Neural cell (in vitro differentiated cells): ENCODE results near the gene NFATC3.

Experiments used
- CTCF ChIP-seq: fragments of 450-650 bp; IDR thresholded peaks from 2 replicates; pipeline ENCODE4 v1.5.1; 2014; ENCODE audit warnings: antibody characterized with exemption, mild to moderate bottlenecking, moderate library complexity; ENCODE audit not compliant: poor library complexity, severe bottlenecking
- EZH2 ChIP-seq: fragments of 200-600, 300-800 bp; shearing (Covaris generic), sonication (generic); IDR thresholded peaks from 2 replicates; pipeline ENCODE4 v1.6.1; 2014; ENCODE audit warnings: antibody characterized with exemption, low read length, borderline replicate concordance, mild to moderate bottlenecking; ENCODE audit not compliant: insufficient read depth, poor library complexity, severe bottlenecking
- POLR2AphosphoS5 ChIP-seq: IDR thresholded peaks from 2 replicates; pipeline ENCODE4 v1.6.1; 2012
- RAD21 ChIP-seq: fragments of 450-650 bp; conservative IDR thresholded peaks from 2 replicates; pipeline ENCODE4 v1.6.1; 2014; ENCODE audit warnings: antibody characterized with exemption, mild to moderate bottlenecking, moderate library complexity
- TAF1 ChIP-seq: IDR thresholded peaks from 2 replicates; pipeline ENCODE4 v1.6.1; 2012; ENCODE audit warnings: low read depth

GRCh38 chr16:68247400-68247799 is 162.2 kb downstream of the NFATC3 start:
- TF ChIP-seq EZH2 (no peak), POLR2AphosphoS5 (no peak), CTCF (no peak), RAD21 (no peak), TAF1 (no peak)
